Thoracic aorta (tissue), 2 donors: ENCODE measurements around the gene PLCL2. TPM values are rescaled to one million over a fixed set of nuclear protein-coding genes. Genes with fewer than 3 reads are reported as not detected.
A peak's percentile ranks its signal among the peaks of the same experiment; 100 is the strongest.

Experiments used
- ATAC-seq: fragments of 150-250 bp; one replicate; pipeline ENCODE4 v1.8.0; 2017; ENCODE audit warnings: low read depth; ENCODE audit not compliant: insufficient number of reproducible peaks, low FRiP score
- DNase-seq: peaks from one replicate; pipeline ENCODE4 v3.0.0-alpha.2; 2020; ENCODE audit warnings: low spot score
- H3K27ac ChIP-seq, 2 donors: fragments of 200-600 bp; sonication (generic); 1 replicate in 1 of 2; 2 replicates in 1 of 2; pipeline ENCODE4 v1.5.1; 2016; ENCODE audit warnings: mild to moderate bottlenecking in 2 of 2, moderate library complexity in 2 of 2
- H3K27me3 ChIP-seq: fragments of 200-600 bp; sonication (generic); replicated peaks from 2 replicates; pipeline ENCODE4 v1.6.0; 2016; ENCODE audit warnings: mild to moderate bottlenecking; ENCODE audit not compliant: insufficient read depth
- H3K36me3 ChIP-seq: fragments of 200-600 bp; sonication (generic); one replicate; pipeline ENCODE4 v1.5.1; 2016
- H3K4me1 ChIP-seq, 2 donors: fragments of 200-600 bp; sonication (generic); 1 replicate in 1 of 2; 2 replicates in 1 of 2; pipeline versions ENCODE4 v1.5.1 to v1.6.0; 2016; ENCODE audit warnings: low read depth in 2 of 2, mild to moderate bottlenecking in 1 of 2; ENCODE audit not compliant: control insufficient read depth in 1 of 2
- H3K4me3 ChIP-seq: fragments of 200-600 bp; sonication (generic); 2 replicates; pipeline ENCODE4 v1.5.1; 2016; ENCODE audit warnings: mild to moderate bottlenecking
- H3K9me3 ChIP-seq: fragments of 200-600 bp; sonication (generic); 2 replicates; pipeline ENCODE4 v1.5.1; 2016
- total RNA-seq, 2 donors: library from RNA; depleted of rRNA; stranded (reverse); fragments of >200 nt; gene quantifications; one replicate each; pipeline versions ENCODE4 v1.1.0 to v1.2.3, GENCODE V29; 2016
- TF ChIP-seq, protein P1 (sequence below): fragments of 200-600 bp; sonication (generic); IDR thresholded peaks from one replicate; pipeline ENCODE4 v1.5.1; 2019; ENCODE audit warnings: antibody characterized with exemption

The PLCL2 gene
- total RNA-seq, 2 donors from 2014 or later, result 6.9 to 17.1 TPM

DNA sequence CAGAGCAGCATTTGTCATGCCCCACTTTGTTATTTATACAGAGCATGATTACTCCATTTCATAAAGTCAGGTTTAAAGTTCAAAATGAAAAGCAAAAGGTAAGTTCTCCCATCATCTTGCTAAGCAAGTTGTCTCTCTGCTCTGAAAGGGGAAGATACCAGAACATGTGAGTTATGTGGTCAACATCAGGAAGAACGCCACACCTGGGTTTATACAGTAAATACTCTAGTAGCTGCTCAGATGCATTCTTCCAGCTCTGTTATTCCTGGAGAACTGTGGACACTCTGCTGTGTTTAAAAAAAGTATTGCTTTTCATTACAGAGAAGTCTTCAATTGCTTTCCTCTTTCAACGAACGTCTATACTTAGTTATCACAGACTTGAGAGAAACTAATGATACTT is 145.7 kb downstream of the PLCL2 start:
- no peaks in the 10 kb centered on the region for H3K36me3 ChIP-seq
- no peak overlapping the region for H3K27ac ChIP-seq
- DNase-seq, result no peak
- peaks cover 7 to 19% of the 10 kb centered on the region in 2 donors for H3K4me1 ChIP-seq
- TF ChIP-seq, protein P1, sequence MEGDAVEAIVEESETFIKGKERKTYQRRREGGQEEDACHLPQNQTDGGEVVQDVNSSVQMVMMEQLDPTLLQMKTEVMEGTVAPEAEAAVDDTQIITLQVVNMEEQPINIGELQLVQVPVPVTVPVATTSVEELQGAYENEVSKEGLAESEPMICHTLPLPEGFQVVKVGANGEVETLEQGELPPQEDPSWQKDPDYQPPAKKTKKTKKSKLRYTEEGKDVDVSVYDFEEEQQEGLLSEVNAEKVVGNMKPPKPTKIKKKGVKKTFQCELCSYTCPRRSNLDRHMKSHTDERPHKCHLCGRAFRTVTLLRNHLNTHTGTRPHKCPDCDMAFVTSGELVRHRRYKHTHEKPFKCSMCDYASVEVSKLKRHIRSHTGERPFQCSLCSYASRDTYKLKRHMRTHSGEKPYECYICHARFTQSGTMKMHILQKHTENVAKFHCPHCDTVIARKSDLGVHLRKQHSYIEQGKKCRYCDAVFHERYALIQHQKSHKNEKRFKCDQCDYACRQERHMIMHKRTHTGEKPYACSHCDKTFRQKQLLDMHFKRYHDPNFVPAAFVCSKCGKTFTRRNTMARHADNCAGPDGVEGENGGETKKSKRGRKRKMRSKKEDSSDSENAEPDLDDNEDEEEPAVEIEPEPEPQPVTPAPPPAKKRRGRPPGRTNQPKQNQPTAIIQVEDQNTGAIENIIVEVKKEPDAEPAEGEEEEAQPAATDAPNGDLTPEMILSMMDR, result no peak
- H3K4me3 ChIP-seq, result no peak overlapping the region
- no peaks in the 10 kb centered on the region for H3K9me3 ChIP-seq
- no peaks in the 10 kb centered on the region for H3K27me3 ChIP-seq
- ATAC-seq, result no peak

DNA sequence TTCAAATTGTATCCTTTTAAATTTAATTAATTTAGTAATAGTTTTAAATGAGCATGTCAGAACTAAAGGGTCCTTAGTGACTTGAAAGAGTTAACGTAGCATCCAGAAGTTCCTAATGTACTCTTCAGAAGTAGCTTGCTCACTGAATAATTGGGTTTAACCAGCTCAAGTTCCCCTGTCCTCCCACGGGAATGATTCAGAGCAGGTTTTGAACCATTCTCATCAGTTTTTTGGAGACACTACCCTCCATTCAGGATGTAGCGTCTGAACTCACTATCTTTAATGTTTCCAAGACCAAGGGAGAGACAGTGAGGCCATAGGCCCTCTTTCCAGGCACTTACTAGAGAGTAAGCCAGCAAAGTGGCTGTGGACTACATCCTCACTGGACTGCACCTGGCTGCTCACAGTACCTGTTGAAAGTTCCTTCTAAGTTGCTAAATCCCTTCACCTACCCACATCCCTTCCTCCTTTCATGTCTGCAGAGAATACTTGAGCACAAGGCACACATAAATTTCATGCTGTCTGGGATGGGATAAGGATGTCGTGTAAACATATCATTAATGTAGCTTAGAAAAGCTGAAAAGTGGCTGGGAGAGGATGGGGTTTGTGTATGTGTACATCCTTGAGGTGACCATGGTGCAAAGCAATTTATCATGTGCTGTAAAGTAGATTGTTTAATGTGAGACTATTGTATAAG is 146.3 kb downstream of the PLCL2 start:
- ATAC-seq, result no peak
- Histone ChIP-seq H3K27ac (no peak overlapping the region), H3K4me3 (no peak overlapping the region), H3K36me3 (no peaks in the 10 kb centered on the region), H3K9me3 (no peaks in the 10 kb centered on the region), H3K4me1 (peaks cover 7 to 19% of the 10 kb centered on the region in 2 donors), H3K27me3 (no peaks in the 10 kb centered on the region)
- no peak for DNase-seq
- TF ChIP-seq, protein P1, result no peak

DNA sequence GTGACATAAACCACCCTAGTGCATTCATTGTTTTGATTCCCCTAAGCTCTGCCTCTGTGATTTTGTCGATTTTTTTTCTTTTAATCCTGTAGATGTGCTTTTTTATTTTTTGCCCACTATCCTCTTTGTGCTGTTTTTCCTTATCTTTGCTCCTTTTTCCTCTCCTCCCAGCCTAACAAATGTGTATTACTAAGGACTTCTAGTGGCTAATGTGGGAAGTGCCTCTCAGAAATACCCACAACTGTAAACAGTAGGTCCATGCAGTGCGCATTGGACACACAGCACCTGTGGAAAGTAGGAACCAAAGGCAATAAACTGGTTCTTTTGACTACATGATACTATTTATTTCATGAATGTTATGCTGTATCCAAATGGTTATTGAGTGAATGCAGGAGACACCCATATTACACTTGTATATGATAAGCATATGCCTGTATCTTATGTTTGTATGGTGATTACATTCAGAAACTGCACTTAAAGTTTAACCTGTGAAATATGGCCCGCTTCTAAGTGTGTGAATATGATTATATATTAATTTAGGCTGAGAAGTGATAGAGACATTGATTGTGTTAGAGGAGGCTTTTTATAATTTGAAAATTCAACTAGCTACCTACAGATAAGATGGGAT is 147.8 kb downstream of the PLCL2 start:
- peaks cover 0 to 10% of the 10 kb centered on the region in 2 donors for H3K4me1 ChIP-seq
- no peak overlapping the region for H3K27ac ChIP-seq
- no peak for DNase-seq
- no peak for ATAC-seq
- H3K9me3 ChIP-seq, result no peaks in the 10 kb centered on the region
- no peak overlapping the region for H3K4me3 ChIP-seq
- H3K27me3 ChIP-seq, result no peaks in the 10 kb centered on the region
- TF ChIP-seq, protein P1, result peak; percentile 67
- H3K36me3 ChIP-seq, result no peaks in the 10 kb centered on the region

DNA sequence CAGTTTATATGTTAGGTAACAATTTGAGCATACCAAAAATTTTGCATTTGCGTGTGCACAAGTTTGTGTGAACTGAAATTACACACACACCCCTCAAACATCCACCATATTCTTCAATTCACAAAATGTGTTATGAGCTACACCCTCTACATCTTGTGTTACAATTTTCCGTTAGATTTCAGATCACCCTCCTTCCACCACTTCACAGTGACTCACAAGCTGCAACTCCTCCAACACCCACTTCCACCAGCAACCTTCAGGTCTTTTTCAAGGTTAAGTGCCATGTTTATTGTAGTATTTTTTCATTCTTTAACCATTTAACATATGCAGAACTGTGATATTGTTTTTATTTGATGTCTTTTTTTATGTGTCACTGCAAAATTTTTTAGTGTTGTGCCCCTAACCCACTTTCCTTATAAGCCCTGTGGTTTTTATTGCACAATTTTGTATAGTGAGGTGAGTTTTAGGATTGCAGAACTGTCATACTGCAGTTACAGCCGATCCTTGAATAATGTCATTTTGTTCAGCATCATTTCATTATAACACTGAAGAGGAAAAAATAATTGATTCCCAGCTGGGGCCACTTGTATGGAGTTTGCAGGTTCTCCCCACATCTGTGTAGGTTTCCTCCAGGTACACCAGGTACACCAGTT is 148.9 kb downstream of the PLCL2 start:
- Histone ChIP-seq H3K27ac (no peak overlapping the region), H3K4me3 (no peak overlapping the region), H3K27me3 (no peaks in the 10 kb centered on the region), H3K36me3 (no peaks in the 10 kb centered on the region), H3K9me3 (no peaks in the 10 kb centered on the region), H3K4me1 (no peaks in the 10 kb centered on the region)
- DNase-seq, result no peak
- ATAC-seq, result no peak
- TF ChIP-seq, protein P1, result no peak

DNA sequence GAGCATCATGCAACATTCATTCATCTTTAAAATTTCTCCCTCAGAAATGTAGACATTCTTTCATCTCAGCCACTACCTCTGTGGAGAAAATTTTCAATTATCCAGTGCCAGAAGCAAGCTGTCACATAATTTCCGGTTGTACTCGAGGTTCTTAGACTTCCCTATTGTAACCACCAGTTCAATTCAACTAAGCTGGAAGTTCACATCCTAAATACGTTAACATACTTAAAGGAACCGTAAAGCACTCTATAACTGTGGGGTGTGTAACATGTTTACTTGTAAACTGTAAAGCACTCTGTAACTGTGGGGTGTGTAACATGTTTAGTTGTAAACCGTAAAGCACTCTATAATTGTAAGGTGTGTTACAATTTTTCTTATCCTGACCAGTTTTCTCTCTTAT is 150.3 kb downstream of the PLCL2 start:
- Histone ChIP-seq H3K27me3 (no peaks in the 10 kb centered on the region), H3K9me3 (no peaks in the 10 kb centered on the region), H3K4me3 (no peak overlapping the region), H3K27ac (no peak overlapping the region), H3K36me3 (no peaks in the 10 kb centered on the region), H3K4me1 (peaks cover 0 to 6% of the 10 kb centered on the region in 2 donors)
- no peak for DNase-seq
- no peak for ATAC-seq
- TF ChIP-seq, protein P1, result no peak
